Stimulated activated CD4-positive, alpha-beta T cell treated with anti-CD3 and anti-CD28 coated beads, Interleukin-1b, Interleukin-23, amount 100 ng/mL, for 4 hours (primary cell): ENCODE data around the gene DYNLT4.
"Not testable (repeated sequence)": the region's sequence is repeated elsewhere in the genome, so short reads cannot be mapped to it uniquely, and the experiment has no call there.

Source experiments
- DNase-seq, 2 donors: peaks; one replicate each; pipeline ENCODE4 v3.0.0-alpha.2; 2020; ENCODE audit warnings: low read depth in 2 of 2

Gene DYNLT4

GRCh38 chr1:44788120-44788860, 18.9 kb downstream of the DYNLT4 start, which contains the start of gene BEST4:
Gene BEST4, minus strand, starts transcription at chr1:44788170. Its CDS starts 465 bp downstream, at chr1:44787705.
- no peak for DNase-seq

- DNase-seq: no peak
These were observed 19.6 kb downstream of the DYNLT4 start for GRCh38 chr1:44787506-44787905.

DNA sequence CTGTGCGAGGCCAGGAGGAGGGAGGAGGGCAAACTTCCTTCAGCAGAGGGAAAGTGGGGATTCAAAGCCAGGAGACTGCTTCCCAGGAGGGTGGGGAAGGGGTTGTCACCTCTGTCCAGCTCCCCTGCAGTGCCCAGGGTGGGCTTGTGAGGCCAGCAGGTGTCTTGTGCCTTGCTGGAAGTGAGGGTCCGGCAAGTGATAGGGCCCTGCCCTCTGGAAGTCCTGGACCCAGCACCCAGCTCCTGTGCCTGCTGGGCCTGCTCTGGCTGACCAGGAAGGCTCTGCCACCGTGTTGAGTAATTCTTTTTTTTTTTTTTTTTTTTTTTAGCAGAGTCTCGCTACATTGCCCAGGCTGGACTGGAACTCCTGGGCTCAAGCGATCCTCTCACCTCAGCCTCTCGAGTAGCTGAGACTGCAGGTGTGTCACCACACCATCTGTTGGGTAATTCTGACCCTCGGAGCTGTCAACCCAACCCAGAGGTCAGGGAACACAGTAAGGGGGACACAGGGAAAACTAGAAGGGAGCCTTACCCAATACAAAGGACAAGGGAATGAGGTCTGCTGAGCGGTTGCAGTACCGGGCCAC, 20.2 kb downstream of the DYNLT4 start:
- DNase-seq: no peak

DNA sequence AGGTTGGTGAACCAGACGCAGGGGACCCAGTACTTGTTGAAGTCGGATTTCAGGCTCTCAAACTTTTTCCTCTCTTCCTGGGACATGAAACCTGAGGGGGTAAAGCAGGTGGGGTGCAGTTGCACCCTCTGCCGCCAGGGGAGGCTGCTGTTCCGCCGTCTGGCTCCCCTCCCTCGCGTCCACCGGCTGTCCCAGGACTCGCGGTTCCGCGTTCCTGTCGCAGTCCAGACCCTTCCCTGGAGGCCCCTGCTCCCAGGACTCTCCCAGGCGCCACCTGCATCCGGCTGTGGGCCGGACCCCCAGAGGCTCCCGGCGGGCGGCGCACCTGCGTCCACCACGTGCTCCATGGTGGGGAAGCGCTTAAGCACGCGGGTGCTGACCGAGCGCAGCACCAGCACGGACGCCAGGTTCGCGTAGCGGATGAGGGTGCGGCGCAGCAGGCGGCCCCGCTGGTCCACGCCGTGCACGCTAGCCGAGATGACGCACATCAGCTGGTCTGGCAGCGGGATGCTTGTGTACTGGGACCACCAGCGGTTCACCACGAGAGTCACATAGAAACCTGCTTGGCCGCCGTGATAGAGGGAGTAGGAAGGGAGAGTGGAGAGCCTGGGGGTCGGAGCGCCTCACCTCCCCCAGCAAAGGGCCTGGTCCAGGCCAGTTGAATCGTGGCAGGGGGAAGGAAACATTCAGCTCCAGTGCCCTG, 20.9 kb downstream of the DYNLT4 start:
- peak; percentile 73 to 82 for DNase-seq

DNA sequence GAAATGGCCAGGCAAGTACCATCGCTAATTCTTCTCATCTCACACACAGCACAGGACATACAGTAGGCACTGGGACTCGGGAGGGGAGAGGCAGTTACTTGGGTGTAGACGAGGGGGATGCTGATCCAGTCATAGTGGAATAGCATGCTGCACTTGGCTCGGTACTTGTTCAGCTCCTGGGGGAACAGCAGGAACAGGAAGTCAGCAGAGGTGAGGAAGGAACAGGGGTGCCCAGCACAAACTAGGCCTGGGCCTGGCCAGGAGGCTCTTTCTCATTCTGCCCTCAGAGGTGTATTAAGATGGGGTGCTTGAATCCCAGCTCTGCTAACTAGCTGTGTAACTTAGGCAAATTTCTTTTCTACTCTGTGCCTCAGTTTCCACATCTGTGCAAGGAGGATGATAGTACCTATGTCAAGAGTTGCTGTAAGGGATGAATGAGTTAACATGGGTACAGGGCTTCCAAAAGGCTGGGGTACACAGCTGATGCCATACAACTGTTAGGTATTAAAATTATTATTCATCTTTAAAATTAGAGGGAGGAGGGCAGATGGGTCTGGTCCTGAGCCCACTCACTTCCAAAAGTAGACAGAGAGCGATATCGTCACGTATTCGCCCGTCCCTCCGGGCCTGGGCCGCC, 21.5 kb downstream of the DYNLT4 start:
- DNase-seq: no peak

- no peak for DNase-seq
These were observed 22.1 kb downstream of the DYNLT4 start for GRCh38 chr1:44785029-44785380.

DNA sequence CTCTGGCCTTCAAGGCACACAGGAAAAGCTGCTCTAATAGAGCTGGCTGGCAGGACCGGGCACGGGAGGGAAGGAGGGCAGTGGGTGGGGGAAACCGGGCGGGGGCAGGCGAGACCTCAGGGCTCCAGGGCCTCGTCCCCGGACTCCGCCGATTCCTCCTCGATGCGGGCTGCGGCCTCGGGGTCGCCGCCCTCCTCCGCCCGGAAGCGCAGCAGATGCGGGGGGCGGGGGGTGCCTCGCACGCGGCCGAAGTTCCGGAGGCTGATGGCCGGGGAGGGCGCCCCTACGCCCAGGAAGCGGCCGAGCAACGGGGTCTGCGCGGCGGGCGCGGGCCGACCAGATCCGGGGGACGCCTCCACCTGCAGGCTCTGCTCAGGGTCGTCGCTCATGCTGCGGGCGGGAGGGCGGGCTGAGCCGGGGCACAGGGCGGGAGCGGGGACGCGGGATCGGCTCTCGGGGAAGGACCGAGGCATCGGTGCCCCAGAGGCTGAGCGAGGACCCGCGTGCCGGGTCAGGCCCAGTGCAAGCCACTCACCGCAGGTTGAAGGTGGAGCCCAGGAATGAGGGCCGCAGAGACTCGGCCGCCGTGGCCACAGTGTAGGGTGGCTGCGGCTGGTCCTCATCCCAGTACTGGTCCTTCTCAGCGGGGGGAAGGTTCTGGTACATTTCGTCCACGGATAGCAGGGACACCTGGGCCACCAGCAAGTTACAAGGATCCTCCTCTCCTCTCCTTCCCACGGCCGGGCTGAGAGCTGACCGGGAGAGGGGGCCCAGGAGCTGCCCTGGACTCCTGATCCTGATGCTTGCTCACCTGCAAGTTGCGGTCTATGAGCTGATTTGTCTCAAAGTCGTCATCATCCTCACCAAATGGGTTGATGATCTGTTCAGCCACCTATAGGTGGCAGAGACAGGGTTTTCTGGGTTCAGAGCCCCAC, 22.8 kb downstream of the DYNLT4 start:
- DNase-seq: peak in 1 of 2 donors; percentile 34

DNA sequence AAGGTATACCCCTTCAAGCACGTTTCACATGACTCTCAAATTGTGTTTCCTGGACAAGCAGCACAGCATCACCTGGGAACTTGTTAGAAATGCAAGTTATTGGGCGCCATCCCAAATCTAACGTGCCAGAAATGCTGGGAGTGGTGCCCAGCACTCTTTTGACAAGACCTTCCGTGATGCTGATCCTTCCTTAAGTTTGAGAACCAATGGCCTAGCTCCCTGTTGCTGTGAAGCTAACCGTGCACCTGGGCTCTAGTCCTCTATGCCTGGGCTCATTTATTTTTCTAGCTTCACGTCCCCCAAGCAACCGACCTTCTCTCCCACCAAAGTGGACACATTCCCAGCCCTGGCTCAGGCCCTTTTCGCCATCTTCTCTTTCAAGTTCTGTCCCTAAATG, 23.5 kb downstream of the DYNLT4 start:
- no peak for DNase-seq

DNA sequence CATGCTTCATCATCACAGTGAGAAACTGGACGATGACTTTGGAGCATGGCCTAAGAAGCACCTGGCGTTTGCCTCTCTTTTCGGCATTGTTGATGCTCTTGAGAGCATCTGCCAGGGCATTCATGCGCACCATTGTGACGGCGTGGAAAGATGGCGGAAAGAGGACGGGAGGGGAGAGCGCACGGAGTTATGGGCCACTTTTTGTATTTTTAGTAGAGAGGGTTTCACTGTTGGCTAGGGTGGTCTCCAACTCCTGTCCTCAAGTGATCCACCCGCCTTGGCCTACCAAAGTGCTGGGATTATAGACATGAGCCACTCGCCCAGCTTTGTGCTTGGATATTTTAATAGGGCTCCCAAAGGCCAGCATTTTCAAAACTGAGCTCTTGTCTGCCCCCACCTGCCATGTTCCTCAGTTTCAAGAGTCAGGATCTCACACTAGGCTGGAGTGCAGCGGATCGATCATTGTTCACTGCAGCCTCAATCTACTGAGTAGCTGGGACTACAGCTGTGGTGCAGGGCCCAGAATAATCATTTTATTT, 26.5 kb downstream of the DYNLT4 start:
- DNase-seq: no peak

GRCh38 chr1:44778705-44779576, 28.2 kb downstream of the DYNLT4 start:
- DNase-seq: no peak

GRCh38 chr1:44777969-44778635, 29.0 kb downstream of the DYNLT4 start:
- DNase-seq: no peak

- no peak for DNase-seq
These were observed 29.6 kb downstream of the DYNLT4 start for GRCh38 chr1:44777547-44777946.

DNA sequence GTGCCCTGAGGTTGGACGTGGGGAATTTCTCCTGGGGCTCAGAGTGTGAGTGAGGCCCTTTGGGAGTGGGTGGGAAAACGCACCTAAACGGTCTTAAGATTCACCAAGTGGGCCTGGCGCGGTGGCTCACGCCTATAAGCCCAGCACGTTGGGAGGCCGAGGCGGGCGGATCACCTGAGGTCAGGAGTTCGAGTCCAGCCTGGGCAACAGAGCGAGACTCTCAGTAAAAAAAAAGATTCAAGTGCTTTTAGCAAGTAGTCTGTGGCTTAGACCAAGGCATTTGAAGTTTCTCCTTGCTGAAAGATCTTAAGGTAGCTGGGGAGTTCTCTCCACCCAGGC, 30.5 kb downstream of the DYNLT4 start:
- DNase-seq: no peak

- peak in 1 of 2 donors; percentile 28 for DNase-seq
These were observed 31.0 kb downstream of the DYNLT4 start for GRCh38 chr1:44775930-44776729.

- DNase-seq: peak; percentile 76 to 87
These were observed 31.8 kb downstream of the DYNLT4 start, which contains the start of gene RPS8 for GRCh38 chr1:44775078-44775929. Gene RPS8, plus strand, starts transcription at chr1:44775540. Its CDS starts 57 bp downstream, at chr1:44775597.

DNA sequence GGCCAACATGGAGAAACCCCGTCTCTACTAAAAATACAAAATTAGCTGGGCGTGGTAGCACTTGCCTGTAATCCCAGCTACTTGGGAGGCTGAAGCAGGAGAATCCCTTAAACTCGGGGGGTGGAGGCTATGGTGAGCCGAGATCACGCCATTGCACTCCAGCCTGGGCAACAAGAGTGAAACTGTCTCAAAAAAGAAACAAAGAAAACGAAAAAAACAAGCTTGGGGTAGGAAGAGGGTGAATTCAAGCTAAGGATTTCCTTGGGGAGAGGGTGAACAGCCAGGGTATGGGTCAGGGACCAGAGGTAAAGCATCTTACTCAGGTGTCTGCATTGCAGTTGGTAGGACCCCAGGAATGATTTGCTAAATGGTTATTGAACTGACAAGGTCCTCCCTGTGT, 40.7 kb downstream of the DYNLT4 start:
- not testable (repeated sequence) for DNase-seq

GRCh38 chr1:44760876-44761275, 46.3 kb downstream of the DYNLT4 start:
- no peak for DNase-seq

- DNase-seq: no peak
These were observed 48.1 kb downstream of the DYNLT4 start for GRCh38 chr1:44759077-44759476.
